GM19438 (cell line): Measurements from ENCODE around the gene VIPR2.

Experiments
- ATAC-seq: cut with Tn5 transposase; IDR thresholded peaks from one replicate; pipeline ENCODE4 v1.9.1; 2021; ENCODE audit warnings: low read depth; ENCODE audit not compliant: unreplicated experiment

Gene VIPR2

DNA sequence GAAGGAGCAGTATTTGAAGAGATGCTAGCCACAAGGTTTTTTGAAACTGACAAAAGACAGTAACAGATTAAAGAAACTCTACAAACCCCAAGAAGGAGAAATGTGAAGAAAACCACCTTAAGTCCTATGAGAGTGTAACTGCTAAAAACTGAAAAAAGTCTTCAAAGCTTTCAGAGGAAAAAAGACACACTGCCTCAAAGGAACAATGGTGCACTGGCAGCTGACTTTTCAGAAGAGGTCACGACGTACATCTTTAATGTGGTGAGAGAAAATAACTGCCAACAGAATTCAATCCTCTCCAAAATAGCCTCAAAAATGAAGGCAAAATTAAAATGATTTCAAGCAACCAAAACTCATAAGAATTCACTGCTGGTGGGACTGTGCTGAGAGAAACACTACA, 94.0 kb downstream of the VIPR2 start:
- no peak for ATAC-seq

DNA sequence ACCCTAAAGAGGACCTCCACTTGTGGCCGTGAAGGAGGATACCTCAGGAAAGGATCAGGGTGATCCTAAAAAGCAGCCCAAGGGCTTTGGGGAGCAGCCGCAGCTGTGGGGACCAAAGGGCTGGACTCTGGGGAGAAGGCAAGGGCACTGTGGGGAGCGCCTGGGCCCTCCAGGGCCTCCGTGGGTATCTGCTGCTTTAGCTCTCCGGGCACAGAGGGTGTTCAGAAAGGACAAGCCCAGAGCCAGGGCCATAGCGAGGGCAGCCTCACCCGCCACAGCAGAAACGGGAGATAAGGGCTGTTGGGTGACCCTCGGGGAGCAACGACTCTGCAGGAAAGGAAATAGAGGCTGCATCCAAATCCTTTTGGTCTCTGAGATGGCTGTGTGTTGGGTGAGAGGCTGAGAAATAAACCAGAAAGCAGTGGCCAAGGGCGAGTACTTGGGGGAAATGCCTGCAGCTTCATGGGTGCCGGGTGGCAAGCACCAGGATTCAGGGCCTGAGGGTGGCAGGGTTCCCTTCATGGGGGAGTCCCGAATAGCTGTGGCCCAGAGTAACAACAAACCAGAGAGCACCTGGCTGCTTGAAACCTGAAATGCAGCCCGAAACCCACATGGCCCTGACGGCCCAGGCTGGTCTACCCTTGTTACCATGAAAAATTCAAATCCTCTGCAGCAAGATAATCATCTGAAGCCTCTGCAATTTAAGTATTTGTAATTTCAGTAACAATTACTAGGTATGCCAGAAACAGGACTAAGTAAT, 95.2 kb downstream of the VIPR2 start:
- ATAC-seq: no peak

- ATAC-seq: no peak
Observed at GRCh38 chr7:159048656-159049055, 96.0 kb downstream of the VIPR2 start.

GRCh38 chr7:159047536-159047935, 97.1 kb downstream of the VIPR2 start:
- no peak for ATAC-seq

DNA sequence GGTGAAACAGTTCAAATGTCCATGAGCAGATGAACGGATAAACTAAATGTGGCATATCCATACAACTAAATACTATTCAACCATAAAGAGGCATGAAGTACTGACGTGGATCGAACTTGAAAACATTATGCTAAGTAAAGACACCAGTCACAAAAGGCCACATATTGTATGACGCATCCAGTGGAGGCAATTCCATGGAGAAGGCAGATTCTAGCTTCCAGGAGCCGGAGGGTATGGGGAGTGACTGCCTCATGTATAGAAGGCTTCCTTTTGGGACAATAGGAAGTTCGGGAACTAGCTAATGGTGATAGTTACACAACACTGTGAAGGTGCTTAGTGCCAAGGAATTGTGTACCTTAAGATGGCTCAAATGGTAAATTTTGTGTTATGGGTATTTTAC, 98.4 kb downstream of the VIPR2 start:
- ATAC-seq: no peak

DNA sequence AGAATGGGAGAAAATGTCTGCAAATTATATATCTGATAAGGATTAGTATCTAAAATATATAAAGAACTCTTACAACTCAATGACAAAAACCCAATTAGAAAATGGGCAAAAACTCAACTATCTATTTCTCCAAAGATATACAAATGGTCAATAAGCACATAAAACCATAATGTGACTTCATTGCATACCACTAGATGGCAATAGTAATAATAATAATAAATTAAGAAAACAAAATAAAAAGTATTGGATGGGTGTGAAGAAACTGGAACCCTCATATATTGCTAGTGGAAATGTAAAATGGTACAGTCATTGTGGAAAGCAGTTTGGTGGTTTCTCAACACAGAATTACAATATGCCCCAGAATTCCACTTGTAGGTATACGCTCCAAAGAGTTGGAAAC, 98.8 kb downstream of the VIPR2 start:
- no peak for ATAC-seq

DNA sequence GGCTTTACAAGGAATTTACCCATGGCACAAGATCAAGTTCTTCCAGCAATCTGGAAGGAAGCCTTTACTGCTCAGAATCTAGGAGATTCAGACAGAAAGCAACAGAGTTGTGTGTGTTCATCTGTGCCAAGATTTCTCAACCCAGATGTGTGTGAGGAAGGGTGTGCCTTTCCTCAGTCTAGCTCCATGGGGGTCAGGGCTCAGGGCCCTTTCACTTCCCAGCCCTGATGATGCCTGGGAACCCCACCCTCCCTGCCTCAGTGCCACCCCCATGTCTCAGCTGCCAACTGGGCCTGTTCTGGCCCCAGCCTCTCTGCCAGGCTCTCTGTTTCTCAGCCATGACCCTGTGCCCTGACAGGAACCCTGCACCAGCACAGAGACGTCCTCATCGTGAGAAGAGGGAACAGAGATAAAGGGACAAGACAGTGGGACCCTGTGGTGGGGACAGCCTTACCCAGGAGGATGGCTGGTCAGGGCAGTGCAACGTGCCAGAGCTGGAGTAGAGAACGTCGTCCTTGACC, 102.0 kb downstream of the VIPR2 start:
- no peak for ATAC-seq

- no peak for ATAC-seq
Observed at GRCh38 chr7:159042103-159042502, 102.6 kb downstream of the VIPR2 start.

- no peak for ATAC-seq
Observed at GRCh38 chr7:159040912-159041711, 103.6 kb downstream of the VIPR2 start.

GRCh38 chr7:159040146-159040545, 104.5 kb downstream of the VIPR2 start:
- no peak for ATAC-seq

GRCh38 chr7:159039716-159040115, 105.0 kb downstream of the VIPR2 start:
- no peak for ATAC-seq

DNA sequence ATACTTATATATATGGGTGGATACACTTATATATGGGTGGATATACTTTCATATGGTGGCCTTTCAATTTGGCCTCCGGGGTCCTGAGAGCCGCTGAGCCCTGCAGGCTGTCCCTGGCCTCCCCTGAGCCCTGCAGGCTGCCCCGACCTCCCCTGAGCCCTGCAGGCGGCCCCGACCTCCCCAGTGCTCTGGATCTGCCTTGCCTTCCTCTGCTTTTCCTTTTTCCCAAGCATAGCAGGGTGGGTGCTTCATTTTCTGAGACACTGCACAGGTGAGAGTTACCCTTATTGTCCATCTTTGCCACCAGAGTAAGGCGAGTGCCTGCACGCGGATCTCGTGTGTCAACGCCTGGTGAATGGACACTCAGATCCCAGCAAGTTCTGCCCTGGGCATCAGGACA, 106.6 kb downstream of the VIPR2 start:
- ATAC-seq: no peak

DNA sequence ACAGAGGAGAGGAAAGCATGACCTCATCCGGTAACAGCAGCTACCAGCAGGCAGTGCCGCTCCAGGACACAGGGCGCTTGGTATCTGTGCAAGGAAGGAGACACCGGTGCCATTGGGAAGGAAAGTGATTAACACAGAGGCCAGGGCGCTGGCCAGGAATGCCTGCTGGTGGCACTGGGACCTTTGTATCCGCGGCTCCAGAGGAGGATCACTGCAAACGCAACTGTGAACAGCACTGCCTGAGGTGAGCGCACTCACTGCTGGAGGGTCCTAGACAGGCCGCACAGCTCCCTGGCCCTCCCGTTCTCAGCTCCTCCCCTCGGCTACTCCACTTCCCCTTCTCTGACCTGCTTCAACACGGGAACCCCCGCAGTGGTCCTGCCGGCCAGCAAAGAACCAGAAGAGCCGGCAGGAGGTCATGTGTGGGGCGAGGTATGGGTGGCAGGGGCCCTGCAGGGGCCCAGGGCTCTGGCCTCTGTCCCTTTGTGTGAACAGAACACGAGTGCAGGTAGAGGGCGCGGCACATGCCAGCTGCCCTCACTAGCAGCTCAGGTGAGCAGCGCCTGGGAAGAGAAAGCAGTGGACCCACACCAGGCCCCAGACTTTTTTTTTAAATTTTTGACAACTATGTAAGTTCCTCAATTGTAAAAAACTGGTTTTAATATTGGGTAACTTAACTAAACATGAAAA, 107.6 kb downstream of the VIPR2 start:
- ATAC-seq: no peak

- no peak for ATAC-seq
Observed at GRCh38 chr7:159035571-159036073, 109.0 kb downstream of the VIPR2 start.

DNA sequence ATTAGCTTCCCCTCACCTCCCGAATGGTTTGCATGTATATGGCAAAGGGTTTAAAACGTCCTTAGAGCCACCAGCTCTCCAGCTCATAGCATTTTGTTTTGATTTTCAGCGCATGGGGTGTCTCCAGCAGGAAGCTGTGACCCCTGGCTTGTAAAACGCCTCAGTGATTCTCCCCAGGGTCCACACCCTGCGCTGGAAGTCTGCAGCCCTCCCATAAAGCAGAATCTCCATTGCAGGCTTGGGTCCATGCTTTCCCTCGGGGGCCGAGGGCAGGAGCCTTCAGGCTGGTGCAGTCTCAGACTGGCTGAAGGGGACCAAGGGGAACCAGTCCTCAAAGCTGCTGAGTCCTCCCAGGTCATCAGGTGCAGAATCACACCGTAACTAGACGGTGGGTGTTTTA, 109.7 kb downstream of the VIPR2 start:
- ATAC-seq: no peak

- ATAC-seq: no peak
Observed at GRCh38 chr7:159034394-159034793, 110.3 kb downstream of the VIPR2 start.

DNA sequence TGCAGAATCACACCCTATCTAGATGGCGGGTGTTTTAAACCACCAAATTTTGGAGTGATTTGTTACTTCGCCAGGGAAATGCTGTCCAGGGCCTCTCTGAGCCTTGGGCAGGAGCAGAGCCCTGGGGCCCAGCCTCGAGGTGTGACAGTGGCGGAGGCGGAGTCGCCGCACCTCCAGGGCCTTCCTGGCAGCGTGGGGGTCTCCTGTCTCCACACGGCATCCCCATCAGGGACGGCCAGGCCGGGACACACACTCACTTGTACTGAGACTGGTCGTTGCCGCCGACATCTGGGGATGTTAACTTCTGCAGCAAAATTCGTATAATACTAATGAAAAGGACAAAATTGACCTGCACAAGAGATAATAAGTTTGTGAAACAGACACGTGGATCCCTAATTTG, 110.7 kb downstream of the VIPR2 start:
- ATAC-seq: no peak

GRCh38 chr7:159033473-159033825, 111.2 kb downstream of the VIPR2 start:
- no peak for ATAC-seq

DNA sequence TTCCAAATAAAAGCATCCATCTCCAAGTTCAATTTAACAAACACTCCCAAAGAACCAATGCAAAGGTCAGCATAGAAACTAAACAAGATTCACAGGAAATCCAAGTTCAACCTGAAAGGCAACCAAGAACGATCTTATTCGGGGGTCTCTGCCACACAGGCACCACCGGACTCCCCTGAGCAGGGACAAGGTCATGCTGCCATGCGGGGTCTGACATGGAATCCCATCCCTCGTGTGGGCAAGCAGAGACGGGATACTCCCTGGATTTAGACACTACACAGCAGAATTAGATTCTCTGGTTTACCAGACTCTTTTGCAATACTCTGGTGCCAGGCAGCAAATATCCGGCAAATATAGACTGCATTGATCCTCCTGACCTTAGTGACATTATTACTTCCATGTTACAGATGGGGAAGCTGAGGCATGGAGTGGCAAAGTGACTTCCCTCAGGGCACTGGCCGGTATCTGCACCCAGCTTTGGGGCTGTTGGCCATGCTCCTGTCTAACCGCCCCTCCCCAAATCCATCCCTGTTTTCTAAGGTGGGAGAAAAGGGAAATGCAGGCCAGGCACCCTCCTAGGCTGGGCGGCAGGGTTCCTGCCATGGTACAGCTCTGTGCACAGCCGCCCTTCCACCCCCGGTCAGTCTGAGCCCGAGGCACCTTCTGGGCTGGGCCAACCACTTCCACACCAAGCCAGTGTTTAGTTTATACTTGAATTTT, 111.8 kb downstream of the VIPR2 start:
- no peak for ATAC-seq

DNA sequence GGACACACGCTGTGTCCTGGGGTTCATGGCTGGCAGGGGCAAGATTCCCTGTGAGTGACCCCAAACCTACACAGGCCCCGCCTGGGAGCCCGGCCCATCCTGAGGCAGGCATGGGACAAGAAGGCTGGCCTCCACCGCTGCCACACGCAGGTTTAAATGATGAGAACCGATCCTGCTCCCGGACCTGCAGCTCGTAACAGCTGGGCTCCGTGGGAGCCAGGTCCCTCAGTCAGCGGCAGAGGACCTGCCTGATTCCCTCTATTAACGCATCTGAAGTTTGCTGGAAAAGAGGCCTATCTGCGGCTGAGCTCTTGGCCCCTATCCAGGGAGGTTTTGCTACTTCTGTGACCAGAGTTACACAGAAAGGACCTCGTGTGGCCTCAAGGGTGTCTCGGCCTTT, 112.3 kb downstream of the VIPR2 start:
- ATAC-seq: no peak
